Pancreas (tissue), 10 donors: Measurements from ENCODE around the gene IMMP2L. TPM values are rescaled to one million over a fixed set of nuclear protein-coding genes. Genes with fewer than 3 reads are reported as not detected.
"Not testable (repeated sequence)": the region's sequence is repeated elsewhere in the genome, so short reads cannot be mapped to it uniquely, and the experiment has no call there.

Experiments
- ATAC-seq, 4 donors: fragments of 200-7000 bp; cut with Tn5 transposase; one replicate each; pipeline versions ENCODE4 v1.8.0 to v1.9.1; 2020; ENCODE audit warnings: mild to moderate bottlenecking in 4 of 4, moderate library complexity in 4 of 4
- DNase-seq, 6 donors: peaks; one replicate each; pipeline ENCODE4 v3.0.0-alpha.2; 2020
- FAIRE-seq: peaks from 2 replicates; lab custom pipeline; 2012; peaks lifted over from hg19 to GRCh38; lab: Jason Lieb, UNC
- H3K27ac ChIP-seq, 4 donors: fragments of 200-600 bp; sonication (generic); 1 replicate in 3 of 4; 2 replicates in 1 of 4; pipeline versions ENCODE4 v1.5.0 to v1.8.0; 2020
- H3K27me3 ChIP-seq, 4 donors: fragments of 200-600 bp; one replicate each; pipeline ENCODE4 v1.8.0; 2021
- H3K36me3 ChIP-seq, 3 donors: fragments of 200-600 bp; sonication (generic) in 1 of 3; one replicate each; pipeline versions ENCODE4 v1.5.0 to v1.8.0; 2020 to 2021
- H3K4me1 ChIP-seq, 3 donors: fragments of 200-600 bp; one replicate each; pipeline ENCODE4 v1.8.0; 2021
- H3K4me3 ChIP-seq, 4 donors: fragments of 200-600 bp; sonication (generic) in 2 of 4; one replicate each; pipeline versions ENCODE4 v1.5.0 to v1.8.0; 2020 to 2021
- H3K9me3 ChIP-seq, 4 donors: fragments of 200-600 bp; one replicate each; pipeline ENCODE4 v1.8.0; 2021
- WGBS, 2 donors: extraction: QIAGEN DNeasy Blood & Tissue Kit; methylation state at CpG; one replicate each; pipeline ENCODE4 v1.1.7; 2013; 5-methylcytosine and 5-hydroxymethylcytosine counted together
- intact Hi-C, 3 donors: fragments of 100-400 bp; cut with DNase I; formaldehyde crosslinking; loops; one replicate each; pipeline versions ENCODE4 v1.11.1 to v1.14.2; 2022
- polyA plus RNA-seq, 2 donors: library from polyadenylated mRNA; stranded (reverse); fragments of 200-250 nt; gene quantifications; one replicate each; pipeline ENCODE4 v1.2.3, GENCODE V29; 2013
- total RNA-seq, 6 donors: library from RNA; stranded (reverse); fragmentation: NEBNext Ultra II Directional in 4 of 6; extraction: Animal tissue kit (Norgen Biotek cat#: 25700) in 4 of 6; gene quantifications; one replicate each; pipeline versions ENCODE4 v1.2.1 to v1.2.4, GENCODE V29; 2021 to 2023
- TF ChIP-seq, protein P1 (sequence below), 4 donors: fragments of 200-600 bp; sonication (generic) in 3 of 4; IDR thresholded peaks; one replicate each; pipeline versions ENCODE4 v1.5.0 to v1.8.0; 2021; ENCODE audit warnings: antibody characterized with exemption in 4 of 4
- donor health status: healthy with polysubstance abuse.
- donor health status: DM: no; HTN: no; CAD: no; lungs with moderate emphysema.
- donor health status: DM: no; HTN: no; CAD: no.
- donor health status: control.
- donor health status: control.
- donor health status: Bipolar disorder and iron deficiency.
- donor health status: DM: yes; HTN: yes; CAD: no.
- donor health status: DM: no; HTN: no; CAD: no.
- donor health status: DM: no; HTN: no; CAD: no.
- donor health status: DM: yes; HTN: yes; CAD: no.

IMMP2L gene
- total and polyA plus RNA-seq, 8 donors = 7.3 to 30.0 (median 12.9) TPM

DNA sequence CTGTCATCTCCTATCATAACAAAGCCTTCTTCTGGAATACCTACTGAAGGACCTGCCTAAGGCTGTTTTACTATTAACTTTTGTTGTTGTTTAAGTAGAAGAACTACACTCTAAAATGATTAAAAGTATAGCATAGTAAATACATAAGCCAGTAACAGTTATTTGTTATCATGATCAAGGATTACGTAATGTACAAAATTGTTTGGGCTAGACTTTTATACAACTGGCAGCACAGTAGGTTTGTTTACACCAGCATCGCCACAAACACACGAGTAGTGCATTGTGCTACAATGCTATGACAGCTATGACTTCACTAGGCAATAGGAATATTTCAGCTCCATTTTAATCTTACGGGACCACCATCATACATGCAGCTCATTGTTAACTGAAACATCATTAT lies 302.3 kb downstream of the IMMP2L start:
- TF ChIP-seq, protein P1, sequence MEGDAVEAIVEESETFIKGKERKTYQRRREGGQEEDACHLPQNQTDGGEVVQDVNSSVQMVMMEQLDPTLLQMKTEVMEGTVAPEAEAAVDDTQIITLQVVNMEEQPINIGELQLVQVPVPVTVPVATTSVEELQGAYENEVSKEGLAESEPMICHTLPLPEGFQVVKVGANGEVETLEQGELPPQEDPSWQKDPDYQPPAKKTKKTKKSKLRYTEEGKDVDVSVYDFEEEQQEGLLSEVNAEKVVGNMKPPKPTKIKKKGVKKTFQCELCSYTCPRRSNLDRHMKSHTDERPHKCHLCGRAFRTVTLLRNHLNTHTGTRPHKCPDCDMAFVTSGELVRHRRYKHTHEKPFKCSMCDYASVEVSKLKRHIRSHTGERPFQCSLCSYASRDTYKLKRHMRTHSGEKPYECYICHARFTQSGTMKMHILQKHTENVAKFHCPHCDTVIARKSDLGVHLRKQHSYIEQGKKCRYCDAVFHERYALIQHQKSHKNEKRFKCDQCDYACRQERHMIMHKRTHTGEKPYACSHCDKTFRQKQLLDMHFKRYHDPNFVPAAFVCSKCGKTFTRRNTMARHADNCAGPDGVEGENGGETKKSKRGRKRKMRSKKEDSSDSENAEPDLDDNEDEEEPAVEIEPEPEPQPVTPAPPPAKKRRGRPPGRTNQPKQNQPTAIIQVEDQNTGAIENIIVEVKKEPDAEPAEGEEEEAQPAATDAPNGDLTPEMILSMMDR (IDR thresholded peaks at IDR 0.05) = no peak
- Histone ChIP-seq H3K9me3 (no peaks in the 10 kb centered on the region), H3K27ac (no peak overlapping the region), H3K36me3 (no peaks in the 10 kb centered on the region), H3K4me3 (no peak overlapping the region), H3K4me1 (no peaks in the 10 kb centered on the region), H3K27me3 (no peaks in the 10 kb centered on the region)
- WGBS, 2 donors = 91 to 92% methylated on average over 4 of the region's 4 CpGs
- FAIRE-seq = no peak
- no peak for DNase-seq
- intact Hi-C loops = no loop called here
- ATAC-seq = no peak

DNA sequence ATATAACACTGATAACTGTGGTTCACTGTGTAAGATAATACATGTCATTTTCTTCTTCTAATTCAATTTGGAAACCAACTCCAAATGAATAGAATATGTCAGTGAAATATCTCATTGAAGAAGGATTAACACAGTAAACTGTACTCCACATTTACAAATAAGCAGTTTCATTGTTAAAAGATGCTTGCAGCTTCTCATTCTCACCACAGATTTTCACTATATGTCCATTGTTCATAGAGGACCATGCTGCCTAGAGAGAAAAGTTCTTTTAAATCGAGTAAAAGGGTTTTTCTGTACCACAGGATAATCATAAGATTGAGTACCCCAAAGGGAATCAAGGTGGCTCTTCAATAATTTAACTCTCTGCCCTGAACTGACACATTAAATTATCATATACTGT lies 305.9 kb downstream of the IMMP2L start:
- no peaks in the 10 kb centered on the region for H3K4me1 ChIP-seq
- no peaks in the 10 kb centered on the region for H3K27me3 ChIP-seq
- FAIRE-seq (no peak), ATAC-seq (no peak), DNase-seq (no peak)
- WGBS, 2 donors = 64 to 78% methylated on average over 1 of the region's 1 CpG
- no peaks in the 10 kb centered on the region for H3K36me3 ChIP-seq
- TF ChIP-seq, protein P1 (IDR thresholded peaks at IDR 0.05) = no peak
- intact Hi-C loops = no loop called here
- no peaks in the 10 kb centered on the region for H3K9me3 ChIP-seq
- H3K27ac ChIP-seq = no peak overlapping the region
- no peak overlapping the region for H3K4me3 ChIP-seq

DNA sequence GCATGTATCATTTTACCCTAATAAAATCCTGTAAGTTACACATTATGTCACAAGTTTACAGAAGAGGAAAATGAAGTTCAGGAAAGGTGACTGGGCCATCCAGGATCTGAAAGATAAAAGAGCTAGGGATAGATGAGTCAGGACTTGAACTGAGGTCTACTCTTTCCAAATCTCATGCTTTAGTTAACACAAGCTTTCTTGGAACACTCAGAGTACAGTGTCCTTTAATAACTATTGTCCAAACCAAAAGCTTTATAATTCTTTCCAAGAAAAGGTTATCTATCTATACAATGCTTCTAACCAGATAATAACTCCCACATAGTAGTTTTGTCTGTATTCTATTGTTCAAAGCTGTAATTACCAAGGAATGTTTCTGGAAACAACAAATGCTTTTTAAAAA lies 306.7 kb downstream of the IMMP2L start:
- Histone ChIP-seq H3K36me3 (no peaks in the 10 kb centered on the region), H3K27ac (no peak overlapping the region), H3K4me3 (no peak overlapping the region), H3K9me3 (no peaks in the 10 kb centered on the region), H3K4me1 (no peaks in the 10 kb centered on the region), H3K27me3 (no peaks in the 10 kb centered on the region)
- no peak for FAIRE-seq
- DNase-seq = no peak
- TF ChIP-seq, protein P1 (IDR thresholded peaks at IDR 0.05) = no peak
- intact Hi-C loops = no loop called here
- no peak for ATAC-seq

DNA sequence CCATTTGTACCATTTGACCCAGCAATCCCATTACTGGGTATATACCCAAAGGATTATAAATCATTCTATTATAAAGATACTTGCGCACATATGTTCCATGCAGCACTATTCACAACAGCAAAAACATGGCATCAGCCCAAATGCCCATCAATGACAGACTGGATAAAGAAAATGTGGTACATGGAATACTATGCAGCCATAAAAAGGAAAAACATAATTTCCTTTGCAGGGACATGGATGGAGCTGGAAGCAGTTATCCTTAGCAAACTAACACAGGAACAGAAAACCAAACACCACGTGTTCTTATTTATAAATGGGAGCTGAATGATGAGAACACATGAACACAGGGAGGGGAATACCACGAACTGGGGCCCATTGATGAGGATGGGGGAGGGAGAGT lies 310.9 kb downstream of the IMMP2L start:
- H3K4me3 ChIP-seq, H3K4me1 ChIP-seq, intact Hi-C loops, H3K27ac ChIP-seq, H3K9me3 ChIP-seq, ATAC-seq, H3K36me3 ChIP-seq, H3K27me3 ChIP-seq, FAIRE-seq, DNase-seq: not testable (repeated sequence)
- 94 to 95% methylated on average over 3 of the region's 3 CpGs for WGBS, 2 donors

DNA sequence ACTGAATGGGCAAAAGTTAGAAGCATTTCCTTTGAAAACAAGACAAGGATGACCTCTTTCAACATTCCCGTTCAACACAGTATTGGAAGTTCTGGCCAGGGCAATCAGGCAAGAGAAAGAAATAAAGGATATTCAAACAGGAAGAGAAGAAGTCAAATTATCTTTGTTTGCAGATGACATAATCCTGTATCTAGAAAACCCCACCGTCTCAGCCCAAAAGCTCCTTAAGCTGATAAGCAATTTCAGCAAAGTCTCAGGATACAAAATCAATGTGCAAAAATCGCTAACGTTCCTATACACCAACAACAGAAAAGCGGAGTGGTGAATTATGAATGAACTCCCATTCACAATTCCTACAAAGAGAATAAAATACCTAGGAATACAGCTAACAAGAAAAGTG lies 312.5 kb downstream of the IMMP2L start:
- WGBS, 2 donors = 89 to 91% methylated on average over 5 of the region's 5 CpGs
- FAIRE-seq = not testable (repeated sequence)

DNA sequence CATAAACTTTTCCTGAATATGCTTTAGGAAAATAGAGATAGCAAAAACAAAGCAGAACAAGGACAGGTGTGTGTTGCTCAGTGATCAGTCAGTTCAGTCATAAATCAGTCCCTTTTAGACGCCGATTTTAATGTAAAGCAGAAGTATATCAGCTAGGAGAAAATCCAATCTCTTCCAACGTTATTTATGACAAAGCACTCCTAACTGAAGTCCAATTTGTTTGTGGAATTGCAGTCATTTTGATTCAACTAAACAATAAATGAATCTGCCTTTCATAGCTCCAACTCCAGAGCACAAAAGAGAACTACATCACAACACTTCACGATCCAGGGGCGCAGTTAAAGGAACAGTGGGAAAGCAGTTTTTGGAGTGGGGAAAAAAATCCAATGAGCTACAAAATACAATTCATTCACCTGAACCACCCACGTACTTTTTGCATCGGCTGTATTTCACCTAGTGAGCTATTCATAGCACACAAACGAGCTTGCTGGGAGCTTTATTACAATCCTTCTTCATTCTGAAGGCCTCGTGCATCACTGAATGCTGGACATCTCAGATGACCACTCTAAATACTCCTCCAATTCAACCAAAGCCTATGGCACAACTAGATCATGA lies 320.0 kb downstream of the IMMP2L start:
- intact Hi-C loops = no loop called here

More for the DNA sequence above, 312.5 kb downstream of the IMMP2L start:
- DNase-seq, intact Hi-C loops, H3K4me3 ChIP-seq, H3K9me3 ChIP-seq, H3K4me1 ChIP-seq, H3K27ac ChIP-seq, H3K27me3 ChIP-seq, H3K36me3 ChIP-seq, ATAC-seq: not testable (repeated sequence)

More for the DNA sequence above, 320.0 kb downstream of the IMMP2L start:
- Histone ChIP-seq H3K9me3 (no peaks in the 10 kb centered on the region), H3K4me1 (peaks cover 0 to 4% (median 0%) of the 10 kb centered on the region in 3 donors), H3K36me3 (no peaks in the 10 kb centered on the region), H3K4me3 (no peak overlapping the region), H3K27ac (no peak overlapping the region), H3K27me3 (no peaks in the 10 kb centered on the region)
- TF ChIP-seq, protein P1 (IDR thresholded peaks at IDR 0.05) = no peak
- ATAC-seq (no peak), DNase-seq (no peak), FAIRE-seq (no peak)
- WGBS, 2 donors = 77 to 83% methylated on average over 9 of the region's 9 CpGs
